HG02840 (cell line): Measurements from ENCODE around the gene FBXW8.

ENCODE experiments used
- ATAC-seq: cut with Tn5 transposase; IDR thresholded peaks from one replicate; pipeline ENCODE4 v1.9.1; 2021; ENCODE audit warnings: mild to moderate bottlenecking, moderate library complexity, moderate number of reproducible peaks; ENCODE audit not compliant: unreplicated experiment, low FRiP score

FBXW8 gene

GRCh38 chr12:117068492-117068891 lies 157.7 kb downstream of the FBXW8 start:
- ATAC-seq = no peak

GRCh38 chr12:117069101-117069797 lies 158.5 kb downstream of the FBXW8 start:
- no peak for ATAC-seq

GRCh38 chr12:117069926-117070900 lies 159.5 kb downstream of the FBXW8 start:
- no peak for ATAC-seq

- ATAC-seq = no peak
These were observed 160.3 kb downstream of the FBXW8 start for GRCh38 chr12:117071009-117071408.

GRCh38 chr12:117072106-117072505 lies 161.4 kb downstream of the FBXW8 start:
- ATAC-seq = no peak

GRCh38 chr12:117072736-117073490 lies 162.2 kb downstream of the FBXW8 start:
- ATAC-seq = no peak

GRCh38 chr12:117073611-117074010 lies 162.9 kb downstream of the FBXW8 start:
- no peak for ATAC-seq

- no peak for ATAC-seq
These were observed 165.9 kb downstream of the FBXW8 start for GRCh38 chr12:117076410-117077372.

- ATAC-seq = no peak
These were observed 168.7 kb downstream of the FBXW8 start for GRCh38 chr12:117079487-117079886.

GRCh38 chr12:117080661-117081144 lies 170.0 kb downstream of the FBXW8 start:
- ATAC-seq = no peak
